Stimulated activated CD4-positive, alpha-beta T cell treated with anti-CD3 and anti-CD28 coated beads, Interleukin-4, amount 100 ng/mL, for 48 hours (primary cell): Measurements from ENCODE around the gene MT1G.
"Not testable (repeated sequence)": the region's sequence is repeated elsewhere in the genome, so short reads cannot be mapped to it uniquely, and the experiment has no call there.

ENCODE experiments used
- DNase-seq, 2 donors: peaks; one replicate each; pipeline ENCODE4 v3.0.0-alpha.2; 2020; ENCODE audit warnings: low read depth in 2 of 2

MT1G gene

DNA sequence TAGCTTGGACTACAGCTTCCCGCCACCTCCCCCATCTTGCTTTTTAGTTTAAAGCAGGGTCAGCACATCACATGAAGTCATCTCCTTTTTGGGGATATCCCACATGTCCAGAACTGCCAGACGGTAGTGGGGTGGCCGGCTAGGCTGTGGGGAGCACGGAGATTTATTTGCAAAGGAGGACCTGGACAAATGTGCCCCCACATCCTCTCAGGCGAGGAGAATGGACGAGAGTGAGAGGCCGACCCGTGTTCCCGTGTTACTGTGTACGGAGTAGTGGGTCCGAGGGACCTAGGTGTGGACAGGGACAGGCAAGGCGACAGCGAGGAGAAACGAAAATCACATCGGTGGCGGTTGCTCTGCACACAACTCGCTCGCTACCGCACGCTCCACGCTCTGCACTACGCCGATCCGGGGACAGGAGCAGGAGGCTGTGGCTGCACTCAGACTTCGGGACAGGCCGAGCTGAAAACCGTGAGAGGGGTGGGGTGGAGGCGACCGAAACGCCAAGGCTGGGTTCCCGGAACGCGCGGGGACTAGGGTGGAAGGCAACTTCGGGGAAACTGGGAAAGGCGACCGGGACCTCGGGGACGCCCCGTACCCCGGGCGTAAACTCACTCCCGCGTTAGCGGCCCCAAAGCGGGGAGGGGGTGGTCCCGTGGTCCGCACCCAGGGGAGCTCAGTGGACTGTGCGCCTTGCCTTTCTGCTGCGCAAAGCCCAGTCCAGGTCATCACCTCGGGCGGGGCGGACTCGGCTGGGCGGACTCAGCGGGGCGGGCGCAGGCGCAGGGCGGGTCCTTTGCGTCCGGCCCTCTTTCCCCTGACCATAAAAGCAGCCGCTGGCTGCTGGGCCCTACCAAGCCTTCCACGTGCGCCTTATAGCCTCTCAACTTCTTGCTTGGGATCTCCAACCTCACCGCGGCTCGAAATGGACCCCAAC lies 29.8 kb downstream of the MT1G start, which contains the start of gene MT1A:
Gene MT1A, plus strand, starts transcription at position 853 of the 937 bp plus-strand sequence. Its CDS starts 73 bp downstream, at position 926.
- DNase-seq, result no peak

DNA sequence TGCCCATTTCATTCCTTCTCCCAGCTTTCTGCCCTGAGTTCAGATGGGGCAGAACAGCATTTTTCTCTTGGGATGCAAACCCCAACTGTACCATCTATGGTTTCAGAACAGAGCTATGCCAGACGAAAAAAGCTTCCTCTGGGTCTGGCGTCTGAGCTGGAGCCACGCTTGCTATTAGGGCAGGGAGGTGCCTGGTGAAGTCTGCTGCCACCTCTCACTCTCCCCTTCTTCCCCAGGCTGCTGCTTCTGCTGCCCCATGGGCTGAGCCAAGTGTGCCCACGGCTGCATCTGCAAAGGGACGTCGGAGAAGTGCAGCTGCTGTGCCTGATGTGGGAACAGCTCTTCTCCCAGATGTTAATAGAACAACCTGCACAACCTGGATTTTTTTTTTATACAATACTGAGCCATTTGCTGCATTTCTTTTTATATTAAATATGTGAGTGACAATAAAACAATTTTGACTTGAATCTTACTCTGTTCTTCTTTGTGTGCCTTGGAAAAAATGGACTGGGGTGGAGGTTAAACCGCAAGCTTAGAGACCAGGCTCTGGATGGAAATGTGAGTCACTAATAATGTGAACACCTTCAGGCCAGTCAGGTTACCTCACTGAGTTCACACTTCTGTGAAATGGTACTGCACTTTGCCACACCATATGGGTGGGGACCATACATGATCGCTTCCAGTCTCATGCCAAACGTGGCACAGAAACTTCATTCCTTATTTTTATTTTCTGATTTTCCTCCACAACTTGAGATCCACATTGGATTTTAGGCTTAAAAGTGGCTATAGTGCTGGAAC lies 31.1 kb downstream of the MT1G start:
- DNase-seq, result no peak

DNA sequence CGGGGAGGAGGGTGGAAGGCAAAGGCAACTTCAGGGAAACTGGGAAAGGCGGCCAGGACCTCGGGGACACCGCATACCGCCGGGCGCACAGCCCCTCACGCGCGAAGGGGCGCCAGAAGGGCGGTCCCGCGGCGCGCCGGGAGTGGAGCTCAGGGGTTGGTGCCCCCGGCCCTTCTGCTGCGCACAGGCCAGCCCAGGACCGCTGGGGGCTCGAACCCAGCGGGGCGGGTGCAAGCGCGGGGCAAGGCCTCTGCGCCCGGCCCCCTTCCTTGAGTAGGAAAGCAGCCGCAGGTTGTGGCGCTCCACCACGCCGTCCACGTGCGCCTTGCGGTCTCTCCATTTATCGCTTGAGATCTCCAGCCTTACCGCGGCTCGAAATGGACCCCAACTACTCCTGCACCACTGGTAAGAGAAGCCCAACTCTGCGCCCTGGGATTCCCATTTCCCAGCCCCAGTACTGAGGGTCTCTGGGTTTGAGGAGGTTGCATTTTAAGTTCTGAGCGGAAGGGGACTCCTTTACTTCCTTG lies 32.4 kb downstream of the MT1G start:
- no peak for DNase-seq

DNA sequence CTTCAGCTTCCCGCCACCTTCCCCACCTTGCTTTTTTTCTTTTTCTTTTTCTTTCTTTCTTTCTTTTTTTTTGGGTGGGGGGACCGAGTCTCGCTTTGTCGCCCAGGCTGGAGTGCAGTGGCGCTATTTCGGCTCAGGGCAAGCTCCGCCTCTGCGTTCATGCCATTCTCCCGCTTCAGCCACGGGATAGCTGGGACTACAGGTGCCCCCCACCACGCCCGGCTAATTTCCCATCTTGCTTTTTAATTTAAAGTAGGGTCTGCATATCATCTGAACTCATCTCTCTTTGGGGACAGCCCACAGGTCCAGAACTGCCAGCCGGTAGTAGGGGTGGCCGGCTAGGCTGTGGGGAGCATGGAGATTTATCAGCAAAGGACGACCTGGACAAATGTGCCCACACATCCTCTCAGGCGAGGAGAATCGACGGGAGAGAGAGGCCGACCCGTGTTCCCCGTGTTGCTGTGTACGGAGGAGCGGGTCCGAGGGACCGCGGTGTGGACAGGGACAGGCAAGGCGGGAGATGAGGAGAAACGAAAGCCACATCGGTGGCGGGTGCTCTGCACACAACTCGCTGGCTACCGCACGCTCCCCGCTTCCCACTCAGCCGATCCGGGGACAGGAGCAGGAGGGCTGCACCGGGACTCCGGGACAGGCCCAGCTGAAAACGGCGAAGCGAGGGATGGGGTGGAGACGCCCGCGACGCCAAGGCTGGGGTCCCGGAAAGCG lies 33.0 kb downstream of the MT1G start:
- no peak for DNase-seq

DNA sequence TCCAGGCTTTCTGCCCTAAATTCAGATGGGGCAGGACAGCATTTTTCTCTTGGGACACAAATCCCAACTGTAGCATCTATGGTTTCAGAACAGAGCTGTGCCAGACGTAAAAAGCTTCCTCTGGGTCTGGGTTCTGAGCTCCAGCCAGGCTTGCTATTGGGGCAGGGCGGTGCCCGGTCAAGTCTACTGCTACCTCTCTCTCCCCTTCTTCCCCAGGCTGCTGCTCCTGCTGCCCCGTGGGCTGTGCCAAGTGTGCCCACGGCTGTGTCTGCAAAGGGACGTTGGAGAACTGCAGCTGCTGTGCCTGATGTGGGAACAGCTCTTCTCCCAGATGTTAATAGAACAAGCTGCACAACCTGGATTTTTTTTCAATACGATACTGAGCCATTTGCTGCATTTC lies 34.3 kb downstream of the MT1G start:
- DNase-seq, result no peak

DNA sequence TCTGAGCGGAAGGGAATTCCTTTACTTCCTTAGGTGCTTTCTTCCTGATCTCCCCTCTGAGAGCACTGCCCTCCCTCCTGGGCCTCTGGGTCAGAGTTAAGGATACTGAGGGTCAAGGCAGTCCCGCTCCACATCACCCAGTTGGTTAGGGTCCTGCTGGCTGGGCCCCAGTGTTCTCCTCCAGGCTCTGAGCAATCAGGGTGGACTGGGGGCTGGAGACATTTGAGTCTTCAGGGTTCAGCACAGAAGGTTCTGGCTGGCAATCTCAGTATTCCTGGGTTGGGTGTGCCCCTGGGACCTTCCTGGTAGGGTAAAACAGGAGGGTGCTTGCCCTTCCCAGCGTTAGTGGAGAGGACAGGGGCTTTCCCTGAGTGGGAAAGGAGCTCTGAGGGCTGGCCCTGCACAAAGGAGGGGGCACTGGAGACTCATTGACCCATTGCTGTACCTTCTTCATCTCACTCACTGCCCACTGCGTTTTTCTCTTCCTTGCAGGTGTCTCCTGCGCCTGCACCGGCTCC lies 35.0 kb downstream of the MT1G start:
- DNase-seq, result no peak

DNA sequence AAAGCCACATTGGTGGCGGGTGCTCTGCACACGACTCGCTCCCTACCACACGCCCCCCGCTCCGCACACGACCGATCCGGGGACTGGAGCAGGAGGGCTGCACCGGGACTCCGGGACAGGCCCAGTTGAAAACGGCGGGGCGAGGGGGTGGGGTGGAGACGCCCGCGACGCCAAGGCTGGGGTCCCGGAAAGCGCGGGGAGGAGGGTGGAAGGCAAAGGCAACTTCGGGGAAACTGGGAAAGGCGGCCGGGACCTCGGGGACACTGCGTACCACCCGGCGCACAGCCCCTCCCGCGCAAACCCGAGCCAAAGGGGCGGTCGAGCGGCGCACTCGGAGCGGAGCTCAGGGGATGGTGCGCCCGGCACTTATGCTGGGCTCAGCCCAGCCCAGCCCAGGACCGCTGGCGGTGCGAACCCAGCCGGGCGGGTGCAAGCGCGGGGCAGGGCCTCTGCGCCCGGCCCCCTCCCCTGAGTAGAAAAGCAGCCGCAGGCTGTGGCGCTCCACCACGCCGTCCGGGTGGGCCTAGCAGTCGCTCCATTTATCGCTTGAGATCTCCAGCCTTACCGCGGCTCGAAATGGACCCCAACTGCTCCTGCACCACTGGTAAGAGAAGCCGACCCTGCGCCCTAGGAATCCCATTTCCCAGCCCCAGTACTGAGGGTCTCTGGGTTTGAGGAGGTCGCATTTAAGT lies 35.6 kb downstream of the MT1G start, which contains the start of gene MT1M:
Gene MT1M, plus strand, starts transcription at position 504 of the 692 bp plus-strand sequence. Its CDS starts 73 bp downstream, at position 577.
- DNase-seq, result no peak

DNA sequence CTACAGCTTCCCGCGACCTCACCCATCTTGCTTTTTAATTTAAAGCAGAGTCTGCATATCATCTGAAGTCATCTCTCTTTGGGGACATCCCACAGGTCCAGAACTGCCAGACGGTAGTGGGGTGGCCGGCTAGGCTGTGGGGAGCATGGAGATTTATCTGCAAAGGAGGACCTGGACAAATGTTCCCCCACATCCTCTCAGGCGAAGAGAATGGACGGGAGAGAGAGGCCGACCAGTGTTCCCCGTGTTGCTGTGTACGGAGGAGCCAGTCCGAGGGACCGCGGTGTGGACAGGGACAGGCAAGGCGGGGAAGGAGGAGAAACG lies 36.1 kb downstream of the MT1G start:
- no peak for DNase-seq

DNA sequence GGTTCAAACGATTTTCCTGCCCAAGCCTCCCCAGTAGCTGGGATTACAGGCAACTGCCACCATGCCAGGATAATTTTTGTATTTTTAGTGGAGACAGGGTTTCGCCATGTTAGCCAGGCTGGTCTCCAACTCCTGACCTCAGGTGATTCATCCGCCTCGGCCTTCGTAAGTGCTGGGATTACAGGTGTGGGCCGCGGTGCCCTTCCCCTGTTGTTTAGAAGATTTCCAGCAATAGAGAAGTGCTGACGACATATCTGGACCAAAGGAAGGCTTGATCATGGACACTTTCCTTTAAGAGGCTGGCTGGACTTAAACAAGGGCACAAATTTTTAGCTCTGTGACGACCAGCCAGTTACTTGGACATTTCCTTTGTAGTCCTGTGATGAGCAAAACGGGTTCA lies 36.7 kb downstream of the MT1G start:
- DNase-seq, result no peak

DNA sequence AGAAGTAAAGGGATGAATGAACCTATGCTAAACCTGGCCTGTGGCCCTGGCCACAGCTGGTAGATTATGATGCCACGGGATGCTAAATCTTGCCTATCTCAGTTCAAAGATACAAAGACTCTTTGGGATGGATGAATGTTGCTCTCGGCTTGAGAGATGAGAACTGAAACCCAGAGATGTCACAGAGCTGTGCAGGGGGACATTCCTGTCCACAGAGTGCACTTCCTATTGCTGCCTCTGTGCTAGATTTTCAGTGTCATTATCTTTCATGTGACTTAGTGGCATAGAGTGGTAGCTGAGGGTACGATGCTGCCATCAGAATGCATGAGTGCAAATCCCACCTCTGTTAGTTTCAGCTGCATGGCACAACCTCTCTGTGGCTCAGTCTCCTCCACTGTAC lies 37.7 kb downstream of the MT1G start:
- no peak for DNase-seq

DNA sequence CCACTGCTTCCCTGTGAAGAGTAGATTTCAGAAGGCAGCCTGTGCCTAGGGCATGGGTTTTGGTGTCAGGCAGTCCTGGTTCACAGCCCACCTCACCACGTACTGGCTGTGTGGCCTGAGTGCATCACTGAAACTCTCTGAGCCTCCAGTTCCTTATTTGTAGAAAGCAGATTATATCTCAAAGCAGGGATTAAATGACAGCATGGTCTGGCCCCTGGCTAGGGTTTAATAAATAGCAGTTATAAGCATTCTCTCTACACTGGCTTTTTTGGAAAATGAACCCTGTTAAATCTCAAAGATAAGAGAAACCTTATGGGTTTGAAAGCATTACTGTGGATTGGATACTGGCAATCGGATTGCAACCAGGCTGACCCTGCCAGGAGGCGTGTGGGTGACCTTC lies 38.3 kb downstream of the MT1G start:
- DNase-seq, result no peak

DNA sequence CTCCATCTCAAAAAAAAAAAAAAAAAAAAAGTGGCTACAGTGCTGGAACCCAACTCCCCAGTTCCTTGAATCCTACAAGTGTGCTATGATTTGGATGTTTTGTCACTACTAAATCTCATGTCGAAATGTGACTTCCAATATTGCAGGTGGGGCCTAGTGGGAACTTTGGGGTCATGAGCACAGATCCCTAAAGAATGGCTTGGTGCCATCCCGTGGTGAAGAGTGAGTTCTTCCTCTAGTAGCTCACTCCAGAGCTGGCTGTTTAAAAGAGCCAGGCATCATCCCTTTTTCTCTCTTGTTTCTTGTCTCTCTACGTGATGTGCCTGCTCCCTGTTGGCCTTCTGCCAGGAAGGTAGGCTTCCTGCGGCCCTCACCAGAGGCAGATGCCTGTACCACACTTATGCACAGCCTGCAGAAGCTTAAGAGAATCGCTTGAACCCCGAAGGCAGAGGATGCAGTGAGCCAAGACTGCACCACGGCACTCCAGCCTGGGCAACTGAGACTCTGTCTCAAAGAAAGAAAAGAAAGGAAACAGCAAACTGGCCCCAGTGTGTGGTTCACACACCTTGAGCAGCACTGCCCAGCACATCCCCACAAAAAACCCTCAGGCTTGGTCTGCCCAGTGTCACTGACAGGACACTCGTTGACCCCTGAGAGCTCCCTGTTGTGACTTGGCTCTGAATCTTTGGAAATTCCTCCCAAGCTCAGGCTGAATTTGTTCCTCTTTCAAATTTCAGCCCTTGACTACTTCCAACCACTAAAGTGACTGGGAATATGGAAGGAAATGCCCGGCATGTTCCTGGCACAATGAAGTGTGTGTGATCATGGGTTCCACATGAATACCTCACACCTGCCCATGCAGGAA lies 39.1 kb downstream of the MT1G start:
- no peak for DNase-seq

DNA sequence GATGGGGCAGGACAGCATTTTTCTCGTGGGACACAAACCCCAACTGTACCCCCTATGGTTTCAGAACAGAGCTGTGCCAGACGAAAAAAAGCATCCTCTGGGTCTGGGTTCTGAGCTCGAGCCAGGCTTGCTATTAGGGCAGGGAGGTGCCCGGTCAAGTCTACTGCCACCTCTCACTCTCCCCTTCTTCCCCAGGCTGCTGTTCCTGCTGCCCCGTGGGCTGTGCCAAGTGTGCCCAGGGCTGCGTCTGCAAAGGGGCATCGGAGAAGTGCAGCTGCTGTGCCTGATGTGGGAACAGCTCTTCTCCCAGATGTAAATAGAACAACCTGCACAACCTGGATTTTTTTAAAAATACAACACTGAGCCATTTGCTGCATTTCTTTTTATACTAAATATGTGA lies 41.2 kb downstream of the MT1G start:
- no peak for DNase-seq

DNA sequence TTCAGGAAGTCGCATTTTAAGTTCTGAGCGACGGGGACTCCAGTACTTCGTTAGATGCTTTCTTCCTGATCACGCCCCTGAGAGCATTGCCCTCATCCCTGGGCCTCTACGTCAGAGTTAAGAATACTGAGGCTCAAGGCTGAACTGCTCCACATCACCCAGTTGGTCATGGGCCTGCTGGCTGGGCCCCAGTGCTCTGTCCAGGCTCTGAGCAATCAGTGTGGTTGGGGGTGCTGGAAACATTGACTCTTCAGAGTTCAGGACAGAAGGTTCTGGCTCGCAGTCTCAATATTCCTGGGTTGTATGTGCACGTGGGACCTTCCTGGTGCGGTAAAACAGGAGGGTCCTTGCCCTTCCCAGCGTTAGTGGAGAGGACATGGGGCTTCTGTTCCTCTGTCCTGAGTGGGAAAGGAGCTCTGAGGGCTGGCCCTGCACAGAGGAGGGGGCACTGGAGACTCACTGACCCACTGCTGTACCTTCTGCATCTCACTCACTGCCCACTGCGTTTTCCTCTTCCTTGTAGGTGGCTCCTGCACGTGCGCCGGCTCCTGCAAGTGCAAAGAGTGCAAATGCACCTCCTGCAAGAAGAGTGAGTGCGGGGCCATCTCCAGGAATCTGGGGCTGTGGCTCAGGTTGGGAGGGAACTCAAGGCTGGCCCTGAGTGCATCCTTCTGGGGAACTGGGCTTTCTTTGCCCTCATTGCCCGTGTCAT lies 41.8 kb downstream of the MT1G start:
- no peak for DNase-seq

DNA sequence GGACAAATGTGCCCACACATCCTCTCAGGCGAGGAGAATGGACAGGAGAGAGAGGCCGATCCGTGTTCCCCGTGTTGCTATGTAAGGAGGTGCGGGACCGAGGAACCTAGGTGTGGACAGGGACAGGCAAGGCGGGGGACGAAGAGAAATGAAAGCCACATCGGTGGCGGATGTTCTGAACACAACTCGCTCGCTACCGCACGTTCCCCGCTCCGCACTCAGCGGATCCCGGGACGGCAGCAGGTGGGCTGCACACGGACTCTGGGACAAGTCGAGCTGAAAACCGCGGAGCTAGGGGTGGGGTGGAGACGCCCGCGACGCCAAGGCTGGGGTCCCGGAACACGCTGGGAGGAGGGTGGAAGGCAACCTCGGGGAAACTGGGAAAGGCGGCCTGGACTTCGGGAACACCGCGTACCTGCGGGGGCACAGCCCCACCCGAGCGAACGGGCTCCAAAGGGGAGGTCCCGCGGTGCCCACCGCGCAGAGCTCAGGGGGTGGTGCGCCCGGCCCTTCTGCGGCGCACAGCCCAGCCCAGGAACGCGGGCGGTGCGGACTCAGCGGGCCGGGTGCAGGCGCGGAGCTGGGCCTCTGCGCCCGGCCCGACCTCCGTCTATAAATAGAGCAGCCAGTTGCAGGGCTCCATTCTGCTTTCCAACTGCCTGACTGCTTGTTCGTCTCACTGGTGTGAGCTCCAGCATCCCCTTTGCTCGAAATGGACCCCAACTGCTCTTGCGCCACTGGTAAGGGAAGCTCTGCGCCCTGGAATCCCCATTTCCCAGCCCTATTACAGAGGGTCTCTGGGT lies 42.5 kb downstream of the MT1G start, which contains the start of gene MT1E:
Gene MT1E, plus strand, starts transcription at position 642 of the 803 bp plus-strand sequence. Its CDS starts 71 bp downstream, at position 713.
- peak; percentile 66 to 67 for DNase-seq

DNA sequence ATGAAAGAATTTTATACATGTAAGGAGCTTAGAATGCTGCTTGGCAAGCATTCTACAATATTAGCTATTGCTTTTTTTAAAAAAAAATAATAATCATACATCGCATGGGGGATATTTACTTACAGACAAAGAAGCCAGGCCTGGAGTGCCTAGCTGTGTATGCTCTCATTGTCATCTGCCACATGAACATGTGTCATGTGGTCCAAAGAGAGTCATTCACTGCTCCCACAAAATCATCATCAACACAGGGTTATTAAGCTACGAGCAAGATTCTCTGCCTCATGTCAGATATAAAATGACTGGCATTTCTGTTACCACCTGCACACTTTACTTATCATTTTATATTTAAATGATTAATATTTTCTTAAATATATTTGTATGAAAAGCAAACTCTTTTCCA lies 44.2 kb downstream of the MT1G start:
- no peak for DNase-seq

DNA sequence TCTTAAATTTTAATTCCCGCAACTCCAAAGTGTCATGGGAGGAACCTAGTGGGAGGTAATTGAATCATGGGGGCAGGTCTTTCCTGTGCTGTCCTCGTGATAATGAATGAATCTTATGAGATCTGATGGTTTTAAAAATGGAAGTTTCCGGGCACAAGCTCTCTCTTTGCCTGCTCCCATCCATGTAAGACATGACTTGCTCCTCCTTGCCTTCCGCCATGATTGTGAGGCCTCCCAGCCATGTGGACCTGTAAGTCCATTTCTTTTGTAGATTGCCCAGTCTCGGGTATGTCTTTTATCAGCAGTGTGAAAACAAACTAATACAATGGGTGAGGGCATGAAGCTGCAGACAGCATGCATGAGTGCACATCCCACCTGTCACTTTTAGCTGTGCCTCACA lies 44.7 kb downstream of the MT1G start:
- DNase-seq, result not testable (repeated sequence)

DNA sequence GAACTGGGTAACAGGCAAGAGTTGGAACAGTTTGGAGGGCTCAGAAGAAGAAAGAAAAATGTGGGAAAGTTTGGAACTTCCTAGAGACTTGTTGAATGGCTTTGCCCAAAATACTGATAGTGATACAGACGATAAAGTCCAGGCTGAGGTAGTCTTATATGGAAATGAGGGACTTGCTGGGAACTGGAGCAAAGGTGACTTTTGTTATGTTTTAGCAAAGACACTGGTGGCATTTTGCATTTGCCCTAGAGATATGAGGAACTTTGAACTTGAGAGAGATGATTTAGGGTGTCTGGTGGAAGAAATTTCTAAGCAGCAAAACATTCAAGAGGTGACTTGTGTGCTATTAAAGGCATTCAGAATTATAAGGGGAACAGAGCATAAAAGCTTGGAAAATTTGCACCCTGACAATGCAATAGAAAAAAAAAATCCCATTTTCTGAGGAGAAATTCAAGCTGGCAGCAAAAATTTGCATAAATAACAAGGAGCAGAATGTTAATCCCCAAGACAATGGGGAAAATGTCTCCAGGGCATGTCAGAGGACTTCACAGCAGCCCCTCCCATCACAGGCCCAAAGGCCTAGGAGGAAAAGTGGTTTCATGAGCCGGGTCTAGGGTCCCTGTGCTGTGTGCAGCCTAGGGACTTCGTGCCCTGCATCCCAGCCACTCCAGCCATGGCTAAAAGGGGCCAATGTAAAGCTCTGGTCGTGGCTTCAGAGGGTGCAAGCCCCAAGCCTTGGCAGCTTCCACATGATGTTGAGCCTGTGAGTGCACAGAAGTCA lies 46.0 kb downstream of the MT1G start:
- DNase-seq, result not testable (repeated sequence)
